Skeletal muscle satellite cell (primary cell): ENCODE results near the gene SLC4A3.

Experiments
- H3K27me3 ChIP-seq: 2 replicates; pipeline ENCODE4 v1.7.0; 2013; ENCODE audit warnings: low read length; ENCODE audit not compliant: control insufficient read depth, insufficient read depth
- H3K36me3 ChIP-seq: 2 replicates; pipeline ENCODE4 v1.7.0; 2013; ENCODE audit warnings: mild to moderate bottlenecking, control low read depth, low read length; ENCODE audit not compliant: insufficient read depth
- H3K4me1 ChIP-seq: 2 replicates; pipeline ENCODE4 v1.7.0; 2013; ENCODE audit warnings: low read length; ENCODE audit not compliant: control insufficient read depth, insufficient read depth
- H3K4me2 ChIP-seq: 2 replicates; pipeline ENCODE4 v1.7.0; 2013; ENCODE audit warnings: mild to moderate bottlenecking, low read length
- H3K4me3 ChIP-seq: 2 replicates; pipeline ENCODE4 v1.7.0; 2013; ENCODE audit warnings: low read length
- H3K9ac ChIP-seq: 2 replicates; pipeline ENCODE4 v1.7.0; 2013; ENCODE audit warnings: mild to moderate bottlenecking, low read depth, low read length, moderate library complexity
- H3K9me3 ChIP-seq: replicated peaks from 2 replicates; pipeline ENCODE4 v1.7.0; 2013; ENCODE audit warnings: mild to moderate bottlenecking, control low read depth, low read length

The SLC4A3 gene

GRCh38 chr2:219614076-219614860, 13.2 kb upstream of the SLC4A3 start:
- Histone ChIP-seq H3K9ac (no peak overlapping the region), H3K27me3 (no peaks in the 10 kb centered on the region), H3K9me3 (no peaks in the 10 kb centered on the region), H3K4me2 (no peak overlapping the region), H3K4me3 (no peak overlapping the region), H3K4me1 (no peaks in the 10 kb centered on the region), H3K36me3 (peaks cover 29% of the 10 kb centered on the region)

DNA sequence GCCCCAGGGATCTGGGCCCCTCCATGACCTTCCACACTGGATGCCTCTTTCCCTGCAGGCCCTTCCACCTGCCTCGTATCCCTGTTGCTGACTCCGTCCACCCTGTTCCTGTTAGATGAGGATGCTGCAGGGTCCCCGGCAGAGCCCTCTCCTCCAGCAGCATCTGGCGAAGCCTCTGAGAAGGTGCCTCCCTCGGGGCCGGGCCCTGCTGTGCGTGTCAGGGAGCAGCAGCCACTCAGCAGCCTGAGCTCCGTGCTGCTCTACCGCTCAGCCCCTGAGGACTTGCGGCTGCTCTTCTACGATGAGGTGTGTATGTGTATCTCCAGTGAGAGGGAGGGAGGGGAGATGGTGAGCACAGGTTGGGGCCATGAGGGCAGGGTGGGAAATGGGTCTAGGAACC, 12.4 kb upstream of the SLC4A3 start:
- Histone ChIP-seq H3K36me3 (peaks cover 28% of the 10 kb centered on the region), H3K27me3 (no peaks in the 10 kb centered on the region), H3K4me3 (no peak overlapping the region), H3K9me3 (no peaks in the 10 kb centered on the region), H3K4me1 (no peaks in the 10 kb centered on the region), H3K9ac (no peak overlapping the region), H3K4me2 (no peak overlapping the region)

DNA sequence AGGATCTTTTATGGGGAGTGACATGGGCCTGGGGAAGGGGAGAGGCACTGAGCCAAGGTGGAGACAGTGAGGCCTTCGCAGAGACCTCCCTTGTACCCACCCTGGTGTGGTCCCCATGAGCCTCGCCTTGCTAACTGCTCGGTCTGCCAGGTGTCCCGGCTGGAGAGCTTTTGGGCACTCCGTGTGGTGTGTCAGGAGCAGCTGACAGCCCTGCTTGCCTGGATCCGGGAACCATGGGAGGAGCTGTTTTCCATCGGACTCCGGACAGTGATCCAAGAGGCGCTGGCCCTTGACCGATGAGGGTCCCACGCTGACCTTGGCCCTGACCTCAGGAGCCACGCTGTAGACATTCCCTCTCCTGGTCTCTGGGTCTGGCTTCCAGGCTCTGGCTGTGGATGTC, 11.5 kb upstream of the SLC4A3 start:
- Histone ChIP-seq H3K9me3 (no peaks in the 10 kb centered on the region), H3K36me3 (peaks cover 23% of the 10 kb centered on the region), H3K27me3 (no peaks in the 10 kb centered on the region), H3K4me1 (no peaks in the 10 kb centered on the region), H3K9ac (no peak overlapping the region), H3K4me3 (no peak overlapping the region), H3K4me2 (no peak overlapping the region)

GRCh38 chr2:219616550-219616949, 10.9 kb upstream of the SLC4A3 start:
- no peak overlapping the region for H3K4me2 ChIP-seq
- no peak overlapping the region for H3K9ac ChIP-seq
- H3K27me3 ChIP-seq, result no peaks in the 10 kb centered on the region
- no peaks in the 10 kb centered on the region for H3K4me1 ChIP-seq
- no peaks in the 10 kb centered on the region for H3K9me3 ChIP-seq
- H3K36me3 ChIP-seq, result peaks cover 22% of the 10 kb centered on the region
- no peak overlapping the region for H3K4me3 ChIP-seq

DNA sequence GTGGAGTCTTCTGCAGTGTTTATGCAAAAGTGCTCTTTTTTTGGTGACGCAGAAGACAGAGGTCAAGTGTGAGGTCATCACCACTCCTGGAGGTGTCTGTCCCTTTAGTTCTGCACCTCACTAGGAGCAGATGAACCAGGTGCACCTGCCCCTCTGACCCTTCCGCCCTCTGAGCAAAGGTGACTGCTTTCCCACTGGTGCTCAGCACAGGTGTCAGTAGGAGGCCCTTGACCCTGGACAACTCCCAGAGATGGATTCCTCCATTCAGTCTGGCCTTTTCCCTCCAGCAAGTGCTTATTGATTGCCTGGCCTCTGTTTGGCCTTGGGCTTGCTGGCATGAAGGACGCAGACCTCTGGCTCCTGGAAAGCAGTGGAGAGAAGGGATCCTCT, 8.7 kb upstream of the SLC4A3 start:
- Histone ChIP-seq H3K4me2 (no peak overlapping the region), H3K9ac (no peak overlapping the region), H3K4me1 (no peaks in the 10 kb centered on the region), H3K27me3 (peaks cover 15% of the 10 kb centered on the region), H3K9me3 (no peaks in the 10 kb centered on the region), H3K36me3 (peaks cover 16% of the 10 kb centered on the region), H3K4me3 (no peak overlapping the region)

- Histone ChIP-seq H3K4me2 (no peak overlapping the region), H3K4me1 (no peaks in the 10 kb centered on the region), H3K36me3 (peaks cover 12% of the 10 kb centered on the region), H3K9ac (no peak overlapping the region), H3K9me3 (no peaks in the 10 kb centered on the region), H3K4me3 (no peak overlapping the region), H3K27me3 (peaks cover 20% of the 10 kb centered on the region)
Observed at GRCh38 chr2:219619235-219619634, 8.2 kb upstream of the SLC4A3 start.

DNA sequence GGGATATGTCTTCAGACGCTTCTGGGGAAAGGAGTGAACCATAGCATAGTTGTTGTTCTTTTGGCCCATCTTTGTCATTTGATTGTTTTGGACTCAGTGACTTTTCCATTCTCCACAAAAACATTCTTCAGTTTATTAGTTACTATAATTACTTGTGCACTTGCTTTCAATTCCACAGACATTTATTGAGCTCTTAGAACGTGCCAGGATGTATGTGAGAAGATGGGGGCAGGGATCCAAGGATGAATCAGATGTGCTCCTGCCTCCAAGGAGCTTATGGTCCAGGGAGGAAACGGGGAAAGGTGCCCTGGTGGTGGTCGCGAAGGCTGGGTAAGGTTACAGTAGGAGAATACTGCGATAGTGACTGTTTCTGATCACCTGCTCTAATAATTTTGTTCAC, 6.9 kb upstream of the SLC4A3 start:
- peaks cover 30% of the 10 kb centered on the region for H3K27me3 ChIP-seq
- no peak overlapping the region for H3K4me2 ChIP-seq
- H3K9me3 ChIP-seq, result no peaks in the 10 kb centered on the region
- no peak overlapping the region for H3K4me3 ChIP-seq
- peaks cover 5% of the 10 kb centered on the region for H3K36me3 ChIP-seq
- H3K9ac ChIP-seq, result no peak overlapping the region
- H3K4me1 ChIP-seq, result no peaks in the 10 kb centered on the region

DNA sequence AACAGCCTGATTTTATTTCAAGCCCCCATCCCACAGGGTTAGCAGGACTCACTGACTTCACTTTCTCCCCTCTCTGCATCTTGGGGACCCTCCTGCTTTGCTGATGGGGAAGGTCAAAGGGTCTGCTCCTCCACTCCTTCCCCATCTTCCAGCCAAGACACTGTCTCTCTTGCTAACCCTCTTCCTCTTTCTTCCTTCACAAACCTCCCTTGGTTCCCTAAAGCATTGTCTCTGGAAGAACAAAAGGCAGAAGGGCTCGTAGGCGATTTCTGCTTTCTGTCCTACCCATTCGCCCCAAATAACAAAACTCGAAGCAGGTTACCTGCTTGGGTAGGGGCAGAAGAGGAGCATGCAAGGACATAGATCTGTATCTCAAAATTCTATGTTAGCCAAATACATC, 5.5 kb upstream of the SLC4A3 start:
- no peak overlapping the region for H3K4me3 ChIP-seq
- H3K36me3 ChIP-seq, result no peaks in the 10 kb centered on the region
- H3K9me3 ChIP-seq, result no peaks in the 10 kb centered on the region
- no peaks in the 10 kb centered on the region for H3K4me1 ChIP-seq
- no peak overlapping the region for H3K4me2 ChIP-seq
- peaks cover 34% of the 10 kb centered on the region for H3K27me3 ChIP-seq
- no peak overlapping the region for H3K9ac ChIP-seq

DNA sequence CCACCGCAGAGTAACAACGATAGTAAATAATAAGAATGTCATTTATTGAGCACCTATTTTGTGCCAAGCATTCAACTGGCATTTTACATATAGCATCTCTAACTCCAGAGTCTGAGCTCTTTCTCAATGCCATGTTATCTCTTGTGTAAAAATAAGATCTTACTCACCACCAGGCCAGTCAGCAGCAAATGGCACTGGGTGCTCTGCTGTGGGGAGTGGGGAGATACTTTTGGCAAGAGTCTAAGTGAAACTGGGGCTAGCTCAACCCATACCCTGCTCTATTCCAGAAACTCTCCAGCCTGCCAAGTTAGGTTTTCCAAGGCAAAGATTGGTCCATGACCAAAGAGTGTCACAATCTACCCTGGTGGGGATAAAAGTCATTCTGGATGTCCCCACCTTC, 5.0 kb upstream of the SLC4A3 start:
- Histone ChIP-seq H3K4me2 (no peak overlapping the region), H3K4me3 (no peak overlapping the region), H3K36me3 (no peaks in the 10 kb centered on the region), H3K27me3 (peaks cover 36% of the 10 kb centered on the region), H3K4me1 (no peaks in the 10 kb centered on the region), H3K9me3 (no peaks in the 10 kb centered on the region), H3K9ac (no peak overlapping the region)

- H3K36me3 ChIP-seq, result no peaks in the 10 kb centered on the region
- no peaks in the 10 kb centered on the region for H3K9me3 ChIP-seq
- H3K4me2 ChIP-seq, result no peak overlapping the region
- H3K27me3 ChIP-seq, result peaks cover 36% of the 10 kb centered on the region
- H3K4me1 ChIP-seq, result no peaks in the 10 kb centered on the region
- no peak overlapping the region for H3K9ac ChIP-seq
- H3K4me3 ChIP-seq, result no peak overlapping the region
Observed at GRCh38 chr2:219624565-219624964, 2.9 kb upstream of the SLC4A3 start.

- no peaks in the 10 kb centered on the region for H3K4me1 ChIP-seq
- no peak overlapping the region for H3K9ac ChIP-seq
- H3K4me2 ChIP-seq, result no peak overlapping the region
- peaks cover 36% of the 10 kb centered on the region for H3K27me3 ChIP-seq
- H3K9me3 ChIP-seq, result no peaks in the 10 kb centered on the region
- no peak overlapping the region for H3K4me3 ChIP-seq
- no peaks in the 10 kb centered on the region for H3K36me3 ChIP-seq
Observed at GRCh38 chr2:219625179-219625578, 2.3 kb upstream of the SLC4A3 start.

GRCh38 chr2:219626540-219626939, 890 bp upstream of the SLC4A3 start:
- Histone ChIP-seq H3K4me1 (no peaks in the 10 kb centered on the region), H3K9ac (no peak overlapping the region), H3K4me3 (no peak overlapping the region), H3K27me3 (peaks cover 36% of the 10 kb centered on the region), H3K36me3 (no peaks in the 10 kb centered on the region), H3K4me2 (no peak overlapping the region), H3K9me3 (no peaks in the 10 kb centered on the region)
